GM19324 (cell line): ENCODE data around the gene PFDN1.
"Not testable (repeated sequence)": the region's sequence is repeated elsewhere in the genome, so short reads cannot be mapped to it uniquely, and the experiment has no call there.

Source experiments
- ATAC-seq: cut with Tn5 transposase; IDR thresholded peaks from one replicate; pipeline ENCODE4 v1.9.1; 2021; ENCODE audit warnings: mild to moderate bottlenecking, moderate library complexity; ENCODE audit not compliant: unreplicated experiment, low FRiP score

The PFDN1 gene, protein sequence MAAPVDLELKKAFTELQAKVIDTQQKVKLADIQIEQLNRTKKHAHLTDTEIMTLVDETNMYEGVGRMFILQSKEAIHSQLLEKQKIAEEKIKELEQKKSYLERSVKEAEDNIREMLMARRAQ

DNA sequence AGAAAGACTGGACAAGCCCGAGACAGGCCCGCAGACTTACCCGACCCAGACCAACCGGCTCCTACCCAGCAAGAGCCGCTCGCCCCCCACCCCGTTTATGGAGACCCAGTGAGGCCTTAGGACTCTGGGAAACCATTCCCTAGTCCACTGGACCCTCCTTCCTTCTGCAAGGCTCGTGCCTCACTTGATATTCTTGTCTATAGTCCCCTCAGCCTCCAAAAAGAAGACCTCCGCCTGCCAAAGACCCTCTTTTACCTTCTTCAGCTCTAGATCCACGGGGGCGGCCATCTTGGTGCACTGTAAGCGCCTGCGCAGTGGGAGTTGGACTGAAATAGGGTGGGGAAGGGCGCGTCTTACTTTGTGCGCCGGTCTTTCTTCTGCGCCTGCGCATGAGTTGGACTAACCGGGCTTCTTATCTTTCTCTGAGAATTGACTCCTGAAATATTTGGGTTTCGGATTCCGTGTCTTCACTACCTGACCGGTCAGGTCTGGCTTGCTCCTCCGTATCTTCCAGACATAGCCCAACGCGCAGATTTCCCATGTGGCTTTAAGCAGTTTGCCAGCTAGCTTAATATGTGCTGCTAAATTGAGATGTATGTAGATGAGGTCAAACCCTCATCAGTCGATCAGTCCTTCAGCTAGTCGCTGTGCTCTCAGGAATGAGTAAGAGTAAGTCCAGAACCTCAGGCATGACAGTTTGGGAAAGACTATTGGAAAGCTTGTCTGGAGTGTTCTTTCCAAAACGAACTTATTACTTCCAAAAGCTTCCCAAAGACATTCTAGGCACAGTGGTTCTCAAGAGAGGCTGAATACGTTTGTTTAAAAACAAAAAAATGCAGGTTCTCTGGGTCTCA, at the start of gene PFDN1:
Gene PFDN1, minus strand, starts transcription at position 316 of the 854 bp plus-strand sequence. Its CDS starts 28 bp downstream, at position 288.
- peak; percentile 95 for ATAC-seq

DNA sequence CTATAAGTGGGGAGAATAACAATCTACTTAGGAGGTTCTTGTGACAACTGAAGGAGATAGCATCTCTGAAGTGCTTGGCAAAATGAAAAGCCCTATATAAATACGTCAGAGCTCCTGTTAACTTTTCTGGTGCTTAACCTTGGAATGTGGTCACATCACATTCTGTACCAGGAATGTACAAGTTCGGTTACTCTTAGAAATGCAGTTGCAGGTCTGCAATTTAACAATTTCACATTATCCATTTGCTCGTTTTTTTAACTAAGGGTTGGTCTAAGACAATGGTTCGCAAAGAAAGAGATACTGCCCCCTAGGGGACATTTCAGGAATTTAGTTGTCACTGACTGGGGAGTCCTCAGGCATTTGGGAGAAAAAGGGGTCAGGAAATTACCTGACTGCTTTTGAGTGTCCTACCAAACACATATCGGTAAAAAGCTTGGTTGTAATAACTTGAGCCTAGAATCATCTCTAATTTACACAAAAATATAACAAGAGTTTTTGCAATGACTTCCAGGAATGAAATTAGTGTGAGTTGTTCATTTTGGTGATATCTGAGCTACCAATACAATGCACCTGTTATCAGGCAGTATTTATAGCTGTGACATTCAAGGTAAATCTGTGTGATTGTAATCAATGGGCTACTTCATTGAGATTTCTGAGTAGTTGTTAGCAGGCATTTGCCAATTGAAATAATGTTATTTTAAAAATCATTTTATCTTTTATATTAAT, 48.9 kb upstream of the PFDN1 start:
- ATAC-seq, result no peak

DNA sequence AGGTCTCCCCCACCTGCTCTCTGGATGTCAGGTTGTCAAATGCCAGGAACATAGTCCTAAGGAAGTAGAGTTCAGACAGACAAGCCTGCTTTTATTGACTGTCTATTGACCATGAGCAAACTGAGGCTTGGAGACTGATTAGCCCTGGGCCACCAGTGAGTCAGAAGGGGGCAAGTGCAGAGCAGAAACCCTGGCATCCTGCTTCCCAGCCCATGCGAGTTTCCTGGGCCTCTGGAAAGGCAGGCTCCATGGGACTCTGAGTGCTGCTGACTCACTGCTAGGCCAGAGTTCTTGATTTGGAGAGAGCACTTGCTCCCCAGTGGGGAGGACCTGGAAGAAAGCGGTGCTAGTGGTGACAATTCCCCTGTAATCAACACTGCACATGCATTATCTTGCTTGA, 46.3 kb upstream of the PFDN1 start:
- no peak for ATAC-seq

DNA sequence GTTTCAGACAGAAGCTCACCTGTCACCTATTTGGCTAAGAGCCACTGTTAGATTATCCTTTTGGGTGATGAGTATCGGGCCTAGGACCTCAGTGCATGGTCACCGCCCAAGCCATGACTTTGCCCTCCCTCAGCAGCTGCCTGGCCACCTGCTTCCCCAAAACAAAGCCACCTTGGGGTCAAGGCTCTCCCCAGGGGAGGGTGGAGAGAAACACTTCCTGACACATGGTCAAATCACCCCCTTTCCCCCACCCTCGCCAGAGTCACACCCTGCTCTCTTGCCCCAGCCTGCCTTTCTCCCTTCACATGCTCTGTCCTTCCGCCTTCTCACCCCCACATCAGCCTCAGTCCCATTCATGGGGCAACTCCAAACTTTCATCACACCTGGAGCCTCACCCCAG, 45.2 kb upstream of the PFDN1 start:
- ATAC-seq, result no peak

DNA sequence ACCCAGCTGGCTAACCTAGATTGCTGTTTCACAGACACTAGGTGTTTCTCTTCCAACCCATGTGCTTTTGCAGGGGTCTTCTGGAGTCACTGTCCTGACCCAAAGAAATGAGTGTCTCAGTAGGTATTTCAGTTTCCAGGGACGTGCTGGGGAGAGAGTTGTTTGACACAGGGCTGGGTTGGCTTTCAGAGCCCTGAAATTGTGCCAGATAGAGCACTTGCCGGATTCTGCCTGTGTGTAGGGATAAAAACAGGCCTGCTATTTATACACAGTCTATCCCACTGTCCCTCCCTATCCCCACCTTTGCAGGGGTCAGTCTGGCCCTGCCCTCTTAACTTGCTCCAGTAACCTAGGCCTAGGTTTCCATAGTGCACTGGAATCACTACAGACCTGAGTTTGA, 44.5 kb upstream of the PFDN1 start:
- no peak for ATAC-seq

DNA sequence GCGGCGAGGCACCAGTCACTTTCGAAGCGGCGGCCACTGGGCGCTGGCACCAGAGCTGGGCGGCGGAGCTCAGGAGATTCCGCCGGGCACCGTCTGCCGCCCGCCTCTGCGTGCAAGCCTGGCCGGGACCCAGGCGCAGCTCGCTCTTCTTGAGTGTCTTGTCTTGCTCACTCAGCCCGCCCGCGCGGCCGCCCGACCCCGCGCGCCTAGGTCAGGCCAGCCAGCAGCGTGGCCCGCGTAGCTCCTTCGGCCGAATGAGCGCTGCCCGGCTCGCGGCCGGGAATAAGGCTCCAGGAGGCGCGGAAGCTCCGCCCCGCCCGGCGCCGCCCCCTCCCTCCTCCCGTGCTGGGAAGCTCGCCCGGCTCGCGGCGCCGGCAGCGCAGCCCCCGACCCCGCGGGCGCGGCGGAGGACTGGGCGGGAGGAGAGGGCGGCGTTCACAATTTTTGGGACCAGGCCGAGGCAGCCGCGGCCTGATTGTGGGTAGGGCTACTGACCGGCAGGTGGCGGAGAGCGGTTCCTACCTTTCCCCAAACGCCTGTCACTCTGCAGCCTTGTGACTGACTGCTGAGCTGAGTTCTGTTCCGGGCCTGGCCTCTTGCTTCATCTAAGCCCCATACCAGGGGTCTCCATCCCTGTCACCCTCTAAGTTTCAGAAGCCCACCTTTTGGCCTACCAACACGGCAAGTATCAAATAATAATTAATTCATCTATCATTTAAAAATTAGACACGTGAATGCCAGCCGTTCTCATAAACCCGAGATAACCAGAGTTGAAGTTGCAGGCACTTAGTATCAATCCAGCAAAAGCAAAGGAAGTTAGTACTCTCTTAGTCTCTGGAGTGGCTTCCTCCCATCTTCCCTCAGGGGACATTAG, 43.7 kb upstream of the PFDN1 start, which contains the start of gene HBEGF:
Gene HBEGF, minus strand, starts transcription at position 256 of the 874 bp plus-strand sequence. CDS start 275 bp downstream, outside the sequence.
- peak; percentile 71 for ATAC-seq

DNA sequence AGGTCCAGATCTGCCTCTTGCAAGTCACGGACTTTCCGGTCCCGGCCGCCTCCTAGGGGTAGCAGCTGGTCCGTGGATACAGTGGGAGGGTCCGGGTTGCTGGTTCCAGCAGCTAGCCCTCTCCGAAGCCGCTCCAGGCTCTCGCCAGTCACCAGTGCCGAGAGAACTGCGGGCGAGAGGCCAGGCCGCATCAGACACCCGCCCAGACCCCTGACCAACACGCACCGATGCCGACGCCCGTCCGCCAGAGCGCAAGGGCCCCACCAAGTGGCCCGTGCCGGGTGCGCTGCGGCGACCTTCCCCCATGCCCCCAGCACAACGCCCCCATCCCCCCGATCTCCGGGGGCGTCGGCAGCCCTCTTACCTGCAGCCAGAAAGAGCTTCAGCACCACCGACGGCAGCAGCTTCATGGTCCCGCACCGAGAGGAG, 43.0 kb upstream of the PFDN1 start:
- ATAC-seq, result peak; percentile 2

DNA sequence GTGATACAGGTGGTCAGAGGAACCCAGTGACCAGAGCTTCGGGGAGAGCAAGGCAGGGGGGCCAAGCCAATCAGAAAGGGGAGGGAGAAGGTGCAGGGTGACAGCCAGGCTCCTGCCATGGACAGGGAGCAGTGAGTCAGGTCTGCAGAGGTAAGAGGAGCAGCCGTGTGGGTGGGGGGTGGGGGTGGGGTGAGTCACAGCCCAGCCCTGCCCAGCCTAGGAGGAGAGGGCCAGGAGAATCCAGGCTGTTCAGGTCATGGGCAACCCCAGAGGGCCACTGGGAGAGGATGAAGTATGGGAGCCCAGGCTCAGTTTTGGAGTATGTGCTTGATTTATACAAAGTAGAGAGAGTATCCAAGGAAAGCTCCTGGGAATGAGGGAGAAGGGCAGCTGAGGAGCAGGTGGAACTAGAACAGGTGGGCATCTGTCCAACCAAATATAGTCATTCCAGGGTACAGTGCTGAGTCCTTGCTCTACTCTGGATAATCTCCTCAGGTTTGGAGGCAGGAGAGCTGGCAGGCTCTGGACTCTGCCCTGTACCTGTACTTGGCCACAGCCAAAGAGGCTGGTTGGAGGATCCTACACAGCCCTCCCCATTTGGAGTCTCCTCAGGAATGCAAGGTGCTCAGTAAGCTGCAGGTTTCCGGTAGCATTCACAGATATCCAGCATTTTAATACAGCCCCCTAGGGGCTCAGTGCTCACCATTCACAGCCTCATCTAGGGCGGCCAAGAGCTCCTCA, 42.0 kb upstream of the PFDN1 start:
- no peak for ATAC-seq

DNA sequence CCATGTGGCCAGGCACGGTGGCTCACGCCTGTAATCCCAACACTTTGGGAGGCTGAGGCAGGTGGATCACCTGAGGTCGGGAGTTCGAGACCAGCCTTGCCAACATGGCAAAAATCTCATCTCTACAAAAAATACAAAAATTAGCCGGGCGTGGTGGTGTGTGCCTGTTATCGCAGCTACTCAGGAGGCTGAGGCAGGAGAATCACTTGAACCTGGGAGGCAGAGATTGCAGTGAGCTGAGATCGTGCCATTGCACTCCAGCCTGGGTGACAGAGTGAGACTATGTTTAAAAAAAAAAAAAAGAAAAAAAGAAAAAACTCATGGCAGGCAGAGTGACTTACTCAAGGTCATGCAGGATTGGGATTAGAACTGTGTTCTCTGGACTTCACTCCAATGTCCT, 40.9 kb upstream of the PFDN1 start:
- ATAC-seq, result not testable (repeated sequence)

DNA sequence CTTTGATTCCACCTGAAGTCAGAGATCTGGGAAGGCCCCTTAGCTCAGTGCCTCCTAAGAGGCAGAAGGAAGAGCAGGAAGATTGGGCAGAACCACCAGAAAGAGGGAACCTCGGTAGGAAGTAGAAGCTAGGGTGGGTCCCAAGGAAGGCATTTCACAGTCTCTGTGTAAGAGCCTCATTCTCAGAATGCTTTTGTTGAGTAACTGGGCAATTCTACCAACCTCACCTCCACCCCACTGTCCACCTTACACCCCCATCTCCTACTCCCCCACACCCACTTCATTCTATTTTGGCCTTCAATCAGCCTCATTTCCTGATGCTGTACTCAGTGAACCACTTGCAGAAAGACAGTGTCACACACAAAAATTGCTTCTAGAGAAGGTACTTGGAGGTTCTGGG, 40.0 kb upstream of the PFDN1 start:
- no peak for ATAC-seq

DNA sequence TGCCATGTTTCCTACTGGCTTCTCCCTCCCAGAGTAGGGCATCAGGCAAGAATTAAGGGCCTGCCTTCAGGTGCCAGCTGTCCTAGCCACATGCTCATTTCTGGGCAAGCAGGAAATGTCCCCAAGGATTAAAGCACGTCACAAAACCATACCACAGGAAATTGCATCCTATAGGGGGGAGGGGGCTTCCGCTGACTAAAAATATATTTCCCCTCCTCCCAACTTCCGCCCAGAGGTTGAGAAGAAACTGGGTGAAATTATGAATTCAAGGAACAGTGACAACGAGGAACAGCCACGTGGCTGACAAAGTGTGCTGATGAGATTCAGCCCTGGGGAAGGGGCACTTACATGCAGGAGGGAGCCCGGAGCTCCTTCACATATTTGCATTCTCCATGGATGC, 39.4 kb upstream of the PFDN1 start:
- no peak for ATAC-seq

DNA sequence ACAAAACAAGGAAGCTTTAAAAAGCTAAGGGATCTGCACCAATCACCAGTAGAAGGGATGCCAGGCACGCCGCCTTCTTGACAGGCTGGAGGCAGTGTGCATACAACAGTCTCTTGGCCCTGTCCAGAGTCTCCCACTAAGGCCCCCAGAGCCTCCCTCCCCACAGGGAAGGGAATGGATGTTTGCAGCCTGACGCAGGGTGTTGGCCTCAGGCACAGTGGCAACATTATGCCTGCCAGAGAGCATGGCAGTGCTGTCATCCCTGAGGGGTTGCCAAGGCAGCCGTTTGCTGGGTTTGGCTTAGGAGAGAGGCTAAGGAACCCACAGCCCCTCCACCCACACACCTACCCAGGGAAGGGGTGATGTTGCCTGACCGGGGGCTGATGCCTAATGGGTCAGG, 38.7 kb upstream of the PFDN1 start:
- ATAC-seq, result no peak

DNA sequence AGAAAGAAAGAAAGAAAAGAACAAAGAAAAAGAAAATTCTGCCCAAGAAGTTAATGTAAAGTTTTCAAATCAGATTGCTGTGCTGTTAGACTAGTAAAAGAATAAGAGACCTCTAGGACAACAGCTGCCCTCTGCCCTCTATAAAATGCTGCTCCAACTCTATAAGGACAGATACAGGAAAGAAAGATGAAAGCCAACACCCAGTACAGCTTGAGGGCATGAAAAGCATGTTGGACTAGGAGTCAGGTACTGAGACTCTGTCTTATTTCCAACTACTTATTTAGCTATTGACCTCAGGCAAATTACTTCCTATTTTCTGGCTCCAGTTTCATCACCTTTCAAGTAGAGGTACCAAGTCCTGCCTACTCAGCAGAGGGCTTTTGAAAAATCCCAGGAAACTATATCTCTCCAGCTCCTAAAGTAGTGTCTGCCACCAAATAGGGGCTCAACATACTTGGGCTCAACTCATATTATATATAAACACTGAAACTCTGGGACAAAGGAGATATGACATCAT, 37.8 kb upstream of the PFDN1 start:
- no peak for ATAC-seq

DNA sequence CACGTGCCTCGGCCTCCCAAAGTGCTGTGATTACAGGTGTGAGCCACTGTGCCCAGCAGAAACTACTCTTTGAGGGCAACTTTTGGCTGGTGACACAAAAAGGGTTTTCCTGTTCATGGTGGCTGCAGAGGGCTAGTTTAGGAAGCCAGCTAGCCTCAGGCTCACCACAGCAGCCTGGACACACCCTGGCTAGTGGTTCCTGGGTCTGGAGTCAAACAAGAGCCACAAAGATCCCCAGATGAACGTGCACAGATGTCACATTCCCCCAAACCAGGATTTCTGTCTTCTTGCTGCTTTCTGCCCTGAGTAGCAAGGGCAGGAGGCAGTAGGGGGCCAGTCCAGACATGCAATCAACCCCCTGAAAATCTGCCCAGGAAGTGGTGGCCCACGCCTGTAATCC, 36.7 kb upstream of the PFDN1 start:
- no peak for ATAC-seq

DNA sequence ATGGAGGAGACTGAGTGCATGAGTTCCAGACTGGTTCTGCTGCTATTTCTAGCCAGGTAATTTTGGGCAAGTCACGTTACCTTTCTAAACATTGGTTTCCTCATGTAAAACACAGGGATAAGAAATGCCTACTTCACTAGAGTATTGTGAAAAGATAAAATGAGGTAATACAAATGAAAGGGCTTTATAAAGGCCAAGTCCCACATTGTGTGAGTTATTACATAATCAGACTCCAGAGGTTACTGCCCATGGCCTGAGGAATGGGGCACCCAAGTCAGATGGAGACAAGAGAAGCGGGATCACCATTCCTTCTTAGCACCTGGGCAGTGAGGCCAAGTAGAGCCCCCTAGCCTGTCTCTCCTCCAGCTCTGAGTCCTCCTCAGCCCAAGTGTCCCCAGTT, 36.0 kb upstream of the PFDN1 start:
- no peak for ATAC-seq

DNA sequence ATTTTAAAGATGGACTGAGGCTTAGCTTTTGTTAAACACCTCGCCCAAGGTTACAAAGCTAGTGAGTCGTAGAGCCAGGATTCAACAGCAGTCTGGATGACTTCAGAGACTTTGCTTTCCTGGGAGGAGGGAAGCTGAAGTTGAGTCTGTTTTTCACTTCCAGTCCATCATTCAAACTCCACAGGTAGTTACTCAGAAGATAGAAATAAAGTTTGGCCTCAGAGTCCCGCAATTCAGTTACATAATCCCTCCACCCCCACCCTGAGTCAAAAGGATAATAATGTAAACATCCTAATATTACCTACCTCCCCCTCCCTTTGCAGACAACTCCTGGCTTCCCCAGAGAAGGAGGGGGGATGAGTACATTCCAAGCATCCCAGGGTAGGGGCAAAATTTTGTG, 35.4 kb upstream of the PFDN1 start:
- no peak for ATAC-seq

DNA sequence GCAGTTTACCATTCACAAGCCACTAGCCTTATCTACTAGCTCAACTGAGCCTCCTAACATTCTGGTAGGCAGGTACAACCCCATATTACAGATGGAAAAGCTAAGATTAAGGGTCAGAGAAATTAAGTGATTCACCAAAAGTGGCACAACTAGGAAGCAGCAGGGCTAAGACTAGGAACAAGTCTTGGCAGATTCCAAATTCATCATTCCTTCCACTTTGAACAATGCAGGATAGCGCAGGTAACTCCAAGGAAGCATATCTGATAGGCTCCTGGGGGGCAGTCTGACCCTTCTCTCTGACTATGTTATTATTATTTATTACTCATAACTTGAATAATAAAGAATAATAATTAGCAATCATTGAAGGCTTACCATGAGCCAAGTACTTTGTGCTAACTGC, 35.0 kb upstream of the PFDN1 start:
- no peak for ATAC-seq

DNA sequence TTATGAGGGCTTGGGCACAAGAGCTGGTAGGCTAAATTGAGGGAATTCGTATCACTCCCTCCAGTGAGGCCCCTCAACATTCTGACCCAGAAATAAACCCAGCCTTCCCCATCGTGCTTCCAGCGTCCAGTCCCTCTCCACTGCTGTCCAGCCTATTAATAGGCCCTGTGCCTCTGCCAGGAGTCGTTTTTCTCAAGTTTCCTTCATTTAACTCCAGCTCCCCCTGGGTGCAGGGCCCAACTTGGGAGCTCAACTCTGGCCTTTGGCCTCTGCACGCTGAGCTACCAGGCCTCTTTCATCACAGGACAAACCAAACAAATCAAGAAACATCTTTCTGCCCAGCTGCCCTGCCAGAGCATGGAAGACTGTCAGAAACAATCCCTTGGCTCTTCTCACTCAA, 33.5 kb upstream of the PFDN1 start:
- ATAC-seq, result no peak

DNA sequence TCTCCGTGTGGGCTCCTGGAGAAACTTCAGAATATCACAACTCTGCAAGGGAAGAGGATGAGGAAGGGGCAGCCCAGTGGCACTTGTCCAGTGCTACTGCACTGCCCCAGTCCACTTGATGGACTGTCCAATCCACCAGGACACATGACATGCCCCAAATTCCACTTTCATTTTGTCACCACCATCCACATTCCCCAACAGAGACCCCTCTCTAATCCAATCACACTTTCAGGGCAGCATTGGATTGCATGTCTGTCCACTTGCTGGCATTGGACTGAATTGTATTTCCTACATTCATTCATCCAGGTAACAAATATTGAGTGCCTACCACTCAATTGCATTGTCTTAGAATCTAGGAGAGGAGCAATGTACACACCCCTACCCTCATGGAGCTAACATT, 28.7 kb upstream of the PFDN1 start:
- no peak for ATAC-seq
